WTC11 (cell line): ENCODE data around the gene ACSL5. TPM values are rescaled to one million over a fixed set of nuclear protein-coding genes. Genes with fewer than 3 reads are reported as not detected.

Experiments used
- ATAC-seq: fragments of 200-7000 bp; cut with Tn5 transposase; 2 replicates; pipeline ENCODE4 v1.10.0; 2021; ENCODE audit warnings: mild to moderate bottlenecking, moderate library complexity
- CTCF ChIA-PET: fragments of 300-600 bp; sonication (Branson Sonifier 250); formaldehyde crosslinking; loops from one replicate; lab custom pipeline; 2021; ENCODE audit warnings: antibody characterized with exemption; lab: Charles Lee
- POLR2A ChIA-PET: fragments of 350-600 bp; sonication (Branson Sonifier 250); formaldehyde crosslinking; loops from one replicate; lab custom pipeline; 2021; ENCODE audit warnings: antibody characterized with exemption; lab: Charles Lee
- DNase-seq: peaks from one replicate; pipeline ENCODE4 v3.0.0; 2021; ENCODE audit warnings: low spot score
- H3K27ac Mint-ChIP-seq: 2 replicates; pipeline ENCODE4 v1.8.0; 2021; ENCODE audit warnings: mixed read lengths
- H3K27me3 Mint-ChIP-seq: 2 replicates; pipeline ENCODE4 v1.8.0; 2021; ENCODE audit warnings: low read depth, mild to moderate bottlenecking, moderate library complexity, mixed read lengths
- H3K36me3 Mint-ChIP-seq: 2 replicates; pipeline ENCODE4 v1.8.0; 2021; ENCODE audit warnings: mixed read lengths
- H3K4me1 Mint-ChIP-seq: 2 replicates; pipeline ENCODE4 v1.8.0; 2022; ENCODE audit warnings: mixed read lengths
- H3K4me3 Mint-ChIP-seq: 2 replicates; pipeline ENCODE4 v1.8.0; 2021; ENCODE audit warnings: mild to moderate bottlenecking, moderate library complexity, mixed read lengths
- H3K9me3 Mint-ChIP-seq: 2 replicates; pipeline ENCODE4 v1.8.0; 2021; ENCODE audit warnings: mixed read lengths
- ATF1 ChIP-seq: sonication (generic); formaldehyde crosslinking; IDR thresholded peaks from 2 replicates; pipeline ENCODE4 v1.8.1; 2023; ENCODE audit warnings: mild to moderate bottlenecking, moderate library complexity, missing genetic modification reagents
- CREM ChIP-seq: sonication (generic); formaldehyde crosslinking; IDR thresholded peaks from 2 replicates; pipeline ENCODE4 v1.8.1; 2022; ENCODE audit warnings: mild to moderate bottlenecking, missing genetic modification reagents, moderate library complexity
- ETV6 ChIP-seq: sonication (generic); formaldehyde crosslinking; IDR thresholded peaks from 2 replicates; pipeline ENCODE4 v1.8.1; 2022; ENCODE audit warnings: mild to moderate bottlenecking, missing genetic modification reagents
- KAT7 ChIP-seq: sonication (generic); formaldehyde crosslinking; IDR thresholded peaks from 2 replicates; pipeline ENCODE4 v1.8.1; 2023; ENCODE audit warnings: missing genetic modification reagents, mild to moderate bottlenecking, borderline replicate concordance
- NFE2L1 ChIP-seq: sonication (generic); formaldehyde crosslinking; IDR thresholded peaks from 2 replicates; pipeline ENCODE4 v1.8.1; 2023; ENCODE audit warnings: missing genetic modification reagents
- NR3C1 ChIP-seq: sonication (generic); formaldehyde crosslinking; conservative IDR thresholded peaks from 2 replicates; pipeline ENCODE4 v1.8.1; 2023; ENCODE audit warnings: low read depth, mild to moderate bottlenecking, missing genetic modification reagents
- TP53 ChIP-seq: sonication (generic); formaldehyde crosslinking; IDR thresholded peaks from 2 replicates; pipeline ENCODE4 v1.8.1; 2023; ENCODE audit warnings: mild to moderate bottlenecking, missing genetic modification reagents
- total RNA-seq: library from RNA; stranded (reverse); gene quantifications from 3 replicates; pipeline ENCODE4 v1.2.3, GENCODE V29; 2021
- TF ChIP-seq, protein P1 (sequence below): sonication (generic); formaldehyde crosslinking; IDR thresholded peaks from 2 replicates; pipeline ENCODE4 v1.8.1; 2022; ENCODE audit warnings: mild to moderate bottlenecking, missing genetic modification reagents, moderate library complexity, borderline replicate concordance
- TF ChIP-seq, protein P2 (sequence below): sonication (generic); formaldehyde crosslinking; IDR thresholded peaks from 2 replicates; pipeline ENCODE4 v1.8.0; 2022; ENCODE audit warnings: mild to moderate bottlenecking, missing genetic modification reagents
- TF ChIP-seq, protein P3 (sequence below): sonication (generic); formaldehyde crosslinking; IDR thresholded peaks from 2 replicates; pipeline ENCODE4 v1.8.1; 2023; ENCODE audit warnings: mild to moderate bottlenecking, missing genetic modification reagents, moderate library complexity
- TF ChIP-seq, protein P4 (sequence below): sonication (generic); formaldehyde crosslinking; IDR thresholded peaks from 2 replicates; pipeline ENCODE4 v1.8.0; 2023; ENCODE audit warnings: missing genetic modification reagents
- TF ChIP-seq, protein P5 (sequence below): sonication (generic); formaldehyde crosslinking; IDR thresholded peaks from 2 replicates; pipeline ENCODE4 v1.8.0; 2023; ENCODE audit warnings: missing genetic modification reagents, mild to moderate bottlenecking, borderline replicate concordance
- TF ChIP-seq, protein P6 (sequence below): sonication (generic); formaldehyde crosslinking; IDR thresholded peaks from 2 replicates; pipeline ENCODE4 v1.8.0; 2022; ENCODE audit warnings: mild to moderate bottlenecking, missing genetic modification reagents
- TF ChIP-seq, protein P7 (sequence below): sonication (generic); formaldehyde crosslinking; IDR thresholded peaks from 2 replicates; pipeline ENCODE4 v1.8.0; 2023; ENCODE audit warnings: mild to moderate bottlenecking, missing genetic modification reagents
- TF ChIP-seq, protein P8 (sequence below): sonication (generic); formaldehyde crosslinking; conservative IDR thresholded peaks from 2 replicates; pipeline ENCODE4 v1.8.1; 2022; ENCODE audit warnings: mild to moderate bottlenecking, missing genetic modification reagents

Gene ACSL5
- total RNA-seq, 1 experiment from 2014 or later = 0.22 TPM

DNA sequence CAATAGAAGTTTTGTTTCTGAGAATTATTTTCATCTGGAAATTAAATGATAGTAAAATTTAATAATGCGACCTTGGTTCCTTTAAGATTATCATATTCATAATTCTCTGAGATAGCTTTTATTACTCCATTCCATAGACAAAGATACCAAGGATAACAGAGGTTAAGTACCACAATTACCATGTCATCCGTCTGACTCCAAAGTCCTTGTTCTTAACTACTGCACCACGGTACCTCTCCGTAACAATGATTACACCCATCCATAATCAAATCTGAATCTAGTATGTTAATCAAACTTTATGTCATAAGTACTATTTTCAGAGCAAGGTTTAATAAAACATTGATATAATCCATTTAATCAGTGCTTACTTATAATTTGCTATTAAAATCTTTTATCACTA is 64.4 kb downstream of the ACSL5 start:
- no peaks in the 10 kb centered on the region for H3K9me3 Mint-ChIP-seq

DNA sequence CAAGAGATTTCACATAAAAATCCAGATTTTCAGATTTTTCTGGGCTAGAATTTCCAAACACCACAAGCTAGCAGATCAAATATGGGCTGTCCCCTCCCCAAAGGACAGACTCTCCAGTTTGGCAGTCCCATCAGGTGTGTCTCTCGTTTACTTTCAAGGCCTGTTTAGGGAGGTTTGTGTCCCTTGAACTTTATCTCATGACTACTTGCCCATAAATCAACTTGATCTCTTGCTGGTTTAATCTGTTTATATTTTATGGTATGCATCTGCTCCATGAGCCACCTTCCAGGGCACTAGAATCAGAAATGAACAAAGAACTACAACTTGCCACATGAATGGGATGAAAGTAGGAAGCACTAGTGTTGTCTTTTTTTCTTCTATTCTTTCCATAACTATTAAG is 67.6 kb downstream of the ACSL5 start:
- H3K36me3 Mint-ChIP-seq = peaks cover 47% of the 10 kb centered on the region
- H3K4me3 Mint-ChIP-seq = no peak overlapping the region
- H3K4me1 Mint-ChIP-seq = peaks cover 9% of the 10 kb centered on the region
- ChIA-PET CTCF (interaction anchor here (1.4 kb wide), 1 partner anchor 31 kb away, joined by 4 read pairs; no protein-coding TSS in a partner anchor), POLR2A (no interaction called here)
- DNase-seq (no peak), ATAC-seq (no peak)
- no peak for TF ChIP-seq KAT7 (CRISPR knock-in tag)
- H3K27me3 Mint-ChIP-seq = no peaks in the 10 kb centered on the region; the same call in 1 of the 2 replicates
- H3K27ac Mint-ChIP-seq = no peak overlapping the region
- H3K9me3 Mint-ChIP-seq = no peaks in the 10 kb centered on the region

More for the DNA sequence above, 64.4 kb downstream of the ACSL5 start:
- H3K4me3 Mint-ChIP-seq = no peak overlapping the region
- ChIA-PET POLR2A (no interaction called here), CTCF (no interaction called here)
- DNase-seq (no peak), ATAC-seq (no peak)
- no peak overlapping the region for H3K27ac Mint-ChIP-seq
- H3K36me3 Mint-ChIP-seq = peaks cover 41% of the 10 kb centered on the region
- TF ChIP-seq, protein P1, sequence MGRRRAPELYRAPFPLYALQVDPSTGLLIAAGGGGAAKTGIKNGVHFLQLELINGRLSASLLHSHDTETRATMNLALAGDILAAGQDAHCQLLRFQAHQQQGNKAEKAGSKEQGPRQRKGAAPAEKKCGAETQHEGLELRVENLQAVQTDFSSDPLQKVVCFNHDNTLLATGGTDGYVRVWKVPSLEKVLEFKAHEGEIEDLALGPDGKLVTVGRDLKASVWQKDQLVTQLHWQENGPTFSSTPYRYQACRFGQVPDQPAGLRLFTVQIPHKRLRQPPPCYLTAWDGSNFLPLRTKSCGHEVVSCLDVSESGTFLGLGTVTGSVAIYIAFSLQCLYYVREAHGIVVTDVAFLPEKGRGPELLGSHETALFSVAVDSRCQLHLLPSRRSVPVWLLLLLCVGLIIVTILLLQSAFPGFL (CRISPR knock-in tag) = no peak
- TF ChIP-seq NFE2L1 (CRISPR knock-in tag) (no peak), NR3C1 (CRISPR knock-in tag) (no peak), CREM (CRISPR knock-in tag) (no peak)
- TF ChIP-seq, protein P2, sequence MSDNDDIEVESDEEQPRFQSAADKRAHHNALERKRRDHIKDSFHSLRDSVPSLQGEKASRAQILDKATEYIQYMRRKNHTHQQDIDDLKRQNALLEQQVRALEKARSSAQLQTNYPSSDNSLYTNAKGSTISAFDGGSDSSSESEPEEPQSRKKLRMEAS = no peak
- TF ChIP-seq, all 79 proteins: peak for 0
- H3K4me1 Mint-ChIP-seq = no peaks in the 10 kb centered on the region
- H3K27me3 Mint-ChIP-seq = no peaks in the 10 kb centered on the region

DNA sequence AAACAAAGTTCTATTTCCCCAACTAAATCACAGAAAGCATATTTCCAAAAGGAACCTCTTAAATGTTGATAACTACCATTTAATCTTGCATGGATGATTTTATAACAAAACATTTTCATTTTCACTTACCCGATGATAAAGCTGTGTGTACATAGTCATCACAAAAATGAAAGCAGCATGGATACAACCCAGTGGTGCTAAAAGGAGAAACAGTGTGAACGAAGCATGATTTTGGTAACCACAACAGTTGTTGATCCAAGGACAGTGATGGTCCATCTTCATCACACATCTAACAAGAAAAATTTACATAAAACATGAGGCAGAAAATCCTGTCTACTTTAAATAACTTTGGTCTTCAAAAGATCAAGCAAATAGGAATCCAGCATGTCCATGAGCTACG is 68.1 kb downstream of the ACSL5 start:
- Mint-ChIP-seq H3K36me3 (peaks cover 46% of the 10 kb centered on the region), H3K4me3 (no peak overlapping the region)
- no peak for ATAC-seq
- TF ChIP-seq TP53 (CRISPR knock-in tag) (no peak), ETV6 (CRISPR knock-in tag) (no peak), ATF1 (CRISPR knock-in tag) (no peak), KAT7 (CRISPR knock-in tag) (no peak)
- TF ChIP-seq, protein P3, sequence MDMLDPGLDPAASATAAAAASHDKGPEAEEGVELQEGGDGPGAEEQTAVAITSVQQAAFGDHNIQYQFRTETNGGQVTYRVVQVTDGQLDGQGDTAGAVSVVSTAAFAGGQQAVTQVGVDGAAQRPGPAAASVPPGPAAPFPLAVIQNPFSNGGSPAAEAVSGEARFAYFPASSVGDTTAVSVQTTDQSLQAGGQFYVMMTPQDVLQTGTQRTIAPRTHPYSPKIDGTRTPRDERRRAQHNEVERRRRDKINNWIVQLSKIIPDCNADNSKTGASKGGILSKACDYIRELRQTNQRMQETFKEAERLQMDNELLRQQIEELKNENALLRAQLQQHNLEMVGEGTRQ (CRISPR knock-in tag) = no peak
- TF ChIP-seq, protein P4, sequence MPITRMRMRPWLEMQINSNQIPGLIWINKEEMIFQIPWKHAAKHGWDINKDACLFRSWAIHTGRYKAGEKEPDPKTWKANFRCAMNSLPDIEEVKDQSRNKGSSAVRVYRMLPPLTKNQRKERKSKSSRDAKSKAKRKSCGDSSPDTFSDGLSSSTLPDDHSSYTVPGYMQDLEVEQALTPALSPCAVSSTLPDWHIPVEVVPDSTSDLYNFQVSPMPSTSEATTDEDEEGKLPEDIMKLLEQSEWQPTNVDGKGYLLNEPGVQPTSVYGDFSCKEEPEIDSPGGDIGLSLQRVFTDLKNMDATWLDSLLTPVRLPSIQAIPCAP = no peak
- TF ChIP-seq, protein P5, sequence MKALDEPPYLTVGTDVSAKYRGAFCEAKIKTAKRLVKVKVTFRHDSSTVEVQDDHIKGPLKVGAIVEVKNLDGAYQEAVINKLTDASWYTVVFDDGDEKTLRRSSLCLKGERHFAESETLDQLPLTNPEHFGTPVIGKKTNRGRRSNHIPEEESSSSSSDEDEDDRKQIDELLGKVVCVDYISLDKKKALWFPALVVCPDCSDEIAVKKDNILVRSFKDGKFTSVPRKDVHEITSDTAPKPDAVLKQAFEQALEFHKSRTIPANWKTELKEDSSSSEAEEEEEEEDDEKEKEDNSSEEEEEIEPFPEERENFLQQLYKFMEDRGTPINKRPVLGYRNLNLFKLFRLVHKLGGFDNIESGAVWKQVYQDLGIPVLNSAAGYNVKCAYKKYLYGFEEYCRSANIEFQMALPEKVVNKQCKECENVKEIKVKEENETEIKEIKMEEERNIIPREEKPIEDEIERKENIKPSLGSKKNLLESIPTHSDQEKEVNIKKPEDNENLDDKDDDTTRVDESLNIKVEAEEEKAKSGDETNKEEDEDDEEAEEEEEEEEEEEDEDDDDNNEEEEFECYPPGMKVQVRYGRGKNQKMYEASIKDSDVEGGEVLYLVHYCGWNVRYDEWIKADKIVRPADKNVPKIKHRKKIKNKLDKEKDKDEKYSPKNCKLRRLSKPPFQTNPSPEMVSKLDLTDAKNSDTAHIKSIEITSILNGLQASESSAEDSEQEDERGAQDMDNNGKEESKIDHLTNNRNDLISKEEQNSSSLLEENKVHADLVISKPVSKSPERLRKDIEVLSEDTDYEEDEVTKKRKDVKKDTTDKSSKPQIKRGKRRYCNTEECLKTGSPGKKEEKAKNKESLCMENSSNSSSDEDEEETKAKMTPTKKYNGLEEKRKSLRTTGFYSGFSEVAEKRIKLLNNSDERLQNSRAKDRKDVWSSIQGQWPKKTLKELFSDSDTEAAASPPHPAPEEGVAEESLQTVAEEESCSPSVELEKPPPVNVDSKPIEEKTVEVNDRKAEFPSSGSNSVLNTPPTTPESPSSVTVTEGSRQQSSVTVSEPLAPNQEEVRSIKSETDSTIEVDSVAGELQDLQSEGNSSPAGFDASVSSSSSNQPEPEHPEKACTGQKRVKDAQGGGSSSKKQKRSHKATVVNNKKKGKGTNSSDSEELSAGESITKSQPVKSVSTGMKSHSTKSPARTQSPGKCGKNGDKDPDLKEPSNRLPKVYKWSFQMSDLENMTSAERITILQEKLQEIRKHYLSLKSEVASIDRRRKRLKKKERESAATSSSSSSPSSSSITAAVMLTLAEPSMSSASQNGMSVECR = no peak
- TF ChIP-seq, protein P6, sequence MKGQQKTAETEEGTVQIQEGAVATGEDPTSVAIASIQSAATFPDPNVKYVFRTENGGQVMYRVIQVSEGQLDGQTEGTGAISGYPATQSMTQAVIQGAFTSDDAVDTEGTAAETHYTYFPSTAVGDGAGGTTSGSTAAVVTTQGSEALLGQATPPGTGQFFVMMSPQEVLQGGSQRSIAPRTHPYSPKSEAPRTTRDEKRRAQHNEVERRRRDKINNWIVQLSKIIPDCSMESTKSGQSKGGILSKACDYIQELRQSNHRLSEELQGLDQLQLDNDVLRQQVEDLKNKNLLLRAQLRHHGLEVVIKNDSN = no peak
- TF ChIP-seq, protein P7, sequence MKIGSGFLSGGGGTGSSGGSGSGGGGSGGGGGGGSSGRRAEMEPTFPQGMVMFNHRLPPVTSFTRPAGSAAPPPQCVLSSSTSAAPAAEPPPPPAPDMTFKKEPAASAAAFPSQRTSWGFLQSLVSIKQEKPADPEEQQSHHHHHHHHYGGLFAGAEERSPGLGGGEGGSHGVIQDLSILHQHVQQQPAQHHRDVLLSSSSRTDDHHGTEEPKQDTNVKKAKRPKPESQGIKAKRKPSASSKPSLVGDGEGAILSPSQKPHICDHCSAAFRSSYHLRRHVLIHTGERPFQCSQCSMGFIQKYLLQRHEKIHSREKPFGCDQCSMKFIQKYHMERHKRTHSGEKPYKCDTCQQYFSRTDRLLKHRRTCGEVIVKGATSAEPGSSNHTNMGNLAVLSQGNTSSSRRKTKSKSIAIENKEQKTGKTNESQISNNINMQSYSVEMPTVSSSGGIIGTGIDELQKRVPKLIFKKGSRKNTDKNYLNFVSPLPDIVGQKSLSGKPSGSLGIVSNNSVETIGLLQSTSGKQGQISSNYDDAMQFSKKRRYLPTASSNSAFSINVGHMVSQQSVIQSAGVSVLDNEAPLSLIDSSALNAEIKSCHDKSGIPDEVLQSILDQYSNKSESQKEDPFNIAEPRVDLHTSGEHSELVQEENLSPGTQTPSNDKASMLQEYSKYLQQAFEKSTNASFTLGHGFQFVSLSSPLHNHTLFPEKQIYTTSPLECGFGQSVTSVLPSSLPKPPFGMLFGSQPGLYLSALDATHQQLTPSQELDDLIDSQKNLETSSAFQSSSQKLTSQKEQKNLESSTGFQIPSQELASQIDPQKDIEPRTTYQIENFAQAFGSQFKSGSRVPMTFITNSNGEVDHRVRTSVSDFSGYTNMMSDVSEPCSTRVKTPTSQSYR (CRISPR knock-in tag) = no peak
- TF ChIP-seq, protein P8, sequence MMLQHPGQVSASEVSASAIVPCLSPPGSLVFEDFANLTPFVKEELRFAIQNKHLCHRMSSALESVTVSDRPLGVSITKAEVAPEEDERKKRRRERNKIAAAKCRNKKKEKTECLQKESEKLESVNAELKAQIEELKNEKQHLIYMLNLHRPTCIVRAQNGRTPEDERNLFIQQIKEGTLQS = no peak
- TF ChIP-seq, protein P2 = no peak
- TF ChIP-seq, all 79 proteins: peak for 0
- no peaks in the 10 kb centered on the region; the same call in 1 of the 2 replicates for H3K27me3 Mint-ChIP-seq
- DNase-seq = no peak
- no peak overlapping the region for H3K27ac Mint-ChIP-seq
- ChIA-PET POLR2A (no interaction called here), CTCF (interaction anchor here (2.5 kb wide), 1 partner anchor 30 kb away, joined by 9 read pairs; no protein-coding TSS in a partner anchor)
- no peaks in the 10 kb centered on the region for H3K9me3 Mint-ChIP-seq
- peaks cover 9% of the 10 kb centered on the region for H3K4me1 Mint-ChIP-seq
